NCI-H146 (cell line): Measurements from ENCODE around the gene TBX4.
"Not testable (repeated sequence)": the region's sequence is repeated elsewhere in the genome, so short reads cannot be mapped to it uniquely, and the experiment has no call there.

Source experiments
- DNase-seq: peaks from one replicate; lab custom pipeline; 2025; lab: John Stamatoyannopoulos, UW

TBX4 gene

GRCh38 chr17:61429274-61429673, 22.9 kb upstream of the TBX4 start:
- no peak for DNase-seq

- DNase-seq: not testable (repeated sequence)
Observed at GRCh38 chr17:61429831-61430230, 22.4 kb upstream of the TBX4 start.

- DNase-seq: no peak
Observed at GRCh38 chr17:61431594-61432311, 20.5 kb upstream of the TBX4 start.

GRCh38 chr17:61436273-61436672, 15.9 kb upstream of the TBX4 start:
- no peak for DNase-seq

GRCh38 chr17:61436995-61437704, 15.1 kb upstream of the TBX4 start:
- no peak for DNase-seq

GRCh38 chr17:61440697-61441096, 11.5 kb upstream of the TBX4 start:
- no peak for DNase-seq

GRCh38 chr17:61441507-61441906, 10.7 kb upstream of the TBX4 start:
- DNase-seq: not testable (repeated sequence)

- DNase-seq: no peak
Observed at GRCh38 chr17:61442136-61442775, 10.0 kb upstream of the TBX4 start.

GRCh38 chr17:61442878-61443474, 9.2 kb upstream of the TBX4 start:
- DNase-seq: no peak

GRCh38 chr17:61443475-61443882, 8.7 kb upstream of the TBX4 start:
- no peak for DNase-seq

- DNase-seq: no peak
Observed at GRCh38 chr17:61444075-61444474, 8.1 kb upstream of the TBX4 start.

GRCh38 chr17:61444831-61445230, 7.4 kb upstream of the TBX4 start:
- no peak for DNase-seq

GRCh38 chr17:61447358-61447757, 4.9 kb upstream of the TBX4 start:
- DNase-seq: no peak

- no peak for DNase-seq
Observed at GRCh38 chr17:61448042-61448441, 4.2 kb upstream of the TBX4 start.

GRCh38 chr17:61449140-61449539, 3.1 kb upstream of the TBX4 start:
- not testable (repeated sequence) for DNase-seq

- no peak for DNase-seq
Observed at GRCh38 chr17:61449707-61450640, 2.2 kb upstream of the TBX4 start.

- no peak for DNase-seq
Observed at GRCh38 chr17:61450641-61451537, 1.3 kb upstream of the TBX4 start.

- DNase-seq: no peak
Observed at GRCh38 chr17:61451538-61452300, 503 bp upstream of the TBX4 start.

GRCh38 chr17:61453566-61454380, 1.6 kb downstream of the TBX4 start:
- DNase-seq: no peak
